ENCODE data around the gene ZBTB8A. TPM values are rescaled to one million over a fixed set of nuclear protein-coding genes. Genes with fewer than 3 reads are reported as not detected.

The ZBTB8A gene
- 11.8 TPM for polyA plus RNA-seq (2013, experiment 1 of 2)
- 10.8 TPM for polyA plus RNA-seq (2013, experiment 2 of 2)

GRCh38 chr1:32538887-32539583 lies at the start of gene ZBTB8A:
TSS of gene ZBTB8A (plus strand) at chr1:32539427. CDS start at chr1:32592932, 53,505 bp downstream.
- Histone ChIP-seq H3K27ac (ENCODE audit: low read depth, low read length, severe bottlenecking) (peak within 1 kb of the TSS; percentile 36), H3K4me3 (ENCODE audit: extremely low read depth, insufficient read depth, low read length, poor library complexity, severe bottlenecking) (peak within 1 kb of the TSS; percentile 58), H3K36me3 (ENCODE audit: control insufficient read depth, insufficient read depth, low read length) (peaks cover 3% of the 10 kb centered on the region), H3K9me3 (ENCODE audit: control insufficient read depth, low read length) (no peaks in the 10 kb centered on the region), H3K4me1 (ENCODE audit: control insufficient read depth, insufficient read depth, low read length, poor library complexity, severe bottlenecking) (no peaks in the 10 kb centered on the region)
- 1% methylated on average over 26 to 30 of the region's 33 CpGs for WGBS, 2 experiments (ENCODE audit: insufficient coverage in 2 of 2)

GRCh38 chr1:32489774-32490454 lies 49.3 kb upstream of the ZBTB8A start:
- WGBS, 2 experiments (ENCODE audit: insufficient coverage in 2 of 2), result 95 to 100% methylated on average over 3 of the region's 3 CpGs
- Histone ChIP-seq H3K27ac (ENCODE audit: low read depth, low read length, severe bottlenecking) (no peak overlapping the region), H3K36me3 (ENCODE audit: control insufficient read depth, insufficient read depth, low read length) (peaks cover 1% of the 10 kb centered on the region), H3K9me3 (ENCODE audit: control insufficient read depth, low read length) (no peaks in the 10 kb centered on the region), H3K4me1 (ENCODE audit: control insufficient read depth, insufficient read depth, low read length, poor library complexity, severe bottlenecking) (peaks cover 9% of the 10 kb centered on the region), H3K4me3 (ENCODE audit: extremely low read depth, insufficient read depth, low read length, poor library complexity, severe bottlenecking) (no peak overlapping the region)

- WGBS, 2 experiments (ENCODE audit: insufficient coverage in 2 of 2), result 93 to 100% methylated on average over 1 to 2 of the region's 2 CpGs
- Histone ChIP-seq H3K36me3 (ENCODE audit: control insufficient read depth, insufficient read depth, low read length) (no peaks in the 10 kb centered on the region), H3K27ac (ENCODE audit: low read depth, low read length, severe bottlenecking) (no peak overlapping the region), H3K4me3 (ENCODE audit: extremely low read depth, insufficient read depth, low read length, poor library complexity, severe bottlenecking) (no peak overlapping the region), H3K9me3 (ENCODE audit: control insufficient read depth, low read length) (no peaks in the 10 kb centered on the region), H3K4me1 (ENCODE audit: control insufficient read depth, insufficient read depth, low read length, poor library complexity, severe bottlenecking) (peaks cover 13% of the 10 kb centered on the region)
Measured at GRCh38 chr1:32491386-32491785, 47.8 kb upstream of the ZBTB8A start.

DNA sequence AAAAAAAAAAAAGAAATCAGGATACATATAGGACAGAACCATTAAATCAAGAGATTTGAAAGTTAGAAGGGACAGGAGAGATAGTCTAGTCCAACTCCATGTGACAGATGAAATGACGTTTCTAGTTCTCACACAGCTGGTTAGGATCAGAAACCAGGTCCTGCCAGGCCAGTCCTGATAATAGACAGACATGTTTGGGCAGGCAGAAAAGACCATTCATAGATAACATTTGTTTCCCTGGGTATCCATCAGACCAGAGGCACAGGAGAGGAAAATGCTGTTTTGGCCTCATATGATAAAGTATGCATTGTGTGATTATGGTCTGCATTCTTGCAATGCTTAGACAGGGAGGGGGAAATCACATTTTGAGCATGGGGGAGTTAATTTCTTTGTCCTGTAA lies 45.0 kb upstream of the ZBTB8A start:
- H3K4me3 ChIP-seq (ENCODE audit: extremely low read depth, insufficient read depth, low read length, poor library complexity, severe bottlenecking), result no peak overlapping the region
- H3K9me3 ChIP-seq (ENCODE audit: control insufficient read depth, low read length), result no peaks in the 10 kb centered on the region
- peak overlapping the region; percentile 76 for H3K27ac ChIP-seq (ENCODE audit: low read depth, low read length, severe bottlenecking)
- peaks cover 13% of the 10 kb centered on the region for H3K4me1 ChIP-seq (ENCODE audit: control insufficient read depth, insufficient read depth, low read length, poor library complexity, severe bottlenecking)
- H3K36me3 ChIP-seq (ENCODE audit: control insufficient read depth, insufficient read depth, low read length), result no peaks in the 10 kb centered on the region
- WGBS, 2 experiments (ENCODE audit: insufficient coverage in 2 of 2), result 83% methylated on average over 1 of the region's 1 CpG; no CpG with 5 or more reads in 1 of the 2 experiments

DNA sequence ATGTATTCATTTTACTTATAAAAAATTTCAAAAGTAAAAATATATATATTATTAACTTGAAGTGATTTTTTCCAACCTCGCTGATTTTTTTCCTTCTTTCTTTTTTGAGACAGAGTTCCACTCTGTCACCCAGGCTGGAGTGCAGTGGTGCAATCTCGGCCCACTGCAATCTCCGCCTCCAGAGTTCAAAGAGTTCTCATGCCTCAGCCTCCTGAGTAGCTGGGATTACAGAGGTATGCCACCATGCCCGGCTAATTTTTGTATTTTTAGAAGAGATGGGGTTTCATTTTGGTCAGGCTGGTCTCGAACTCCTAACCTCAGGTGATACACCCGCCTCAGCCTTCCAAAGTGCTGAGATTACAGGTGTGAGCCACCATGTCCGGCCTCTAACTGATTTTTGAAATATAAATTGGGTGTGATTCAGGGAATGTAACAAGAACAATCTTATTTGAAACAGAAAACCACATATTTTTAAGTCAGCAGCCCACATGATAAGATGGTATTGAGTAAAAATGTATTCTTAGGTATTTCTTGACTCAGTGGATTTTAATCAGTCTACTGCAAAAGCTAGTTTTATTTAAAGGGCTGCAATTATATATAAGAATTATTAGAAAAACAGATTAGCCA lies 44.4 kb upstream of the ZBTB8A start:
- no peak overlapping the region for H3K4me3 ChIP-seq (ENCODE audit: extremely low read depth, insufficient read depth, low read length, poor library complexity, severe bottlenecking)
- H3K27ac ChIP-seq (ENCODE audit: low read depth, low read length, severe bottlenecking), result peak overlapping the region; percentile 76
- peaks cover 13% of the 10 kb centered on the region for H3K4me1 ChIP-seq (ENCODE audit: control insufficient read depth, insufficient read depth, low read length, poor library complexity, severe bottlenecking)
- H3K9me3 ChIP-seq (ENCODE audit: control insufficient read depth, low read length), result no peaks in the 10 kb centered on the region
- WGBS, 2 experiments (ENCODE audit: insufficient coverage in 2 of 2), result 95 to 100% methylated on average over 1 to 5 of the region's 7 CpGs
- no peaks in the 10 kb centered on the region for H3K36me3 ChIP-seq (ENCODE audit: control insufficient read depth, insufficient read depth, low read length)

DNA sequence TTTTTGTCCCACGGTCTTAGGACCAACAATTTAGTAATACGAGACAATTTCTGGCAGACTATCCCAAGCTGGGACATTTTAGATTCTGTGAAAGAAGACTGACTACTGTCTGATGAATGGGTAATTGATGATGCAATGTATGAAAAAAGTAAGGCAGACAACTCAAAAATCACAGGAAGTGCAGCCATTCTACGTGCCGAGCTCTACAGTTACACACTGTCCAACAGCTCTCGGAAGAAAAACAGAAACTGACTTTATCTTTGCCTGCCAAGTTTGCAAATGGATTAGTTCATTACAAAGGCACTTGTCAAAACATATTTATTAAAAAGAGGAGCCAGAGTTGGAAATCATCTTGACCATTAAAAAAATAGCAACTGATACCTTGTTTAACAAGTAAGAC lies 43.1 kb upstream of the ZBTB8A start:
- Histone ChIP-seq H3K4me1 (ENCODE audit: control insufficient read depth, insufficient read depth, low read length, poor library complexity, severe bottlenecking) (peaks cover 13% of the 10 kb centered on the region), H3K27ac (ENCODE audit: low read depth, low read length, severe bottlenecking) (peak overlapping the region; percentile 64), H3K9me3 (ENCODE audit: control insufficient read depth, low read length) (no peaks in the 10 kb centered on the region), H3K36me3 (ENCODE audit: control insufficient read depth, insufficient read depth, low read length) (no peaks in the 10 kb centered on the region), H3K4me3 (ENCODE audit: extremely low read depth, insufficient read depth, low read length, poor library complexity, severe bottlenecking) (no peak overlapping the region)
- whole genome bisulfite sequencing, 2 experiments (ENCODE audit: insufficient coverage in 2 of 2), result 100% methylated on average over 4 to 5 of the region's 5 CpGs

DNA sequence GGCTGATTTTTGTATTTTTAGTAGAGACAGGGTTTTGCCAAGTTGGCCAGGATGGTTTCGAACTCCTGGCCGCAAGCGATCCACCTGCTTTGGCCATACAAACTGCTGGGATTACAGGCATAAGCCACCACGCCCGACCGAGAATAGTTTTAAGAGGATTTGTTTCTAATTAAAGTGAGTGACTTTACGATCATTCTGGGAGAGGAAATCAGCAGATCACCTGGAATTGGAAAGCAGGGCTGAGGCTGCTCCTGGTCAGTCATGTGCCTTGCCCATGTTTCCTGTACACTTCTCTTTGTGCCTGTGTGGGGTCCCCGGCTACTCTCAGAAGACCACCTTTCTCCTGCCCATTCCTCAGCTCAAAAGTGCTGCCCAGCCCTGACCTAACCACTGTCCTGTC lies 40.5 kb upstream of the ZBTB8A start:
- H3K27ac ChIP-seq (ENCODE audit: low read depth, low read length, severe bottlenecking), result no peak overlapping the region
- no peak overlapping the region for H3K4me3 ChIP-seq (ENCODE audit: extremely low read depth, insufficient read depth, low read length, poor library complexity, severe bottlenecking)
- WGBS, 2 experiments (ENCODE audit: insufficient coverage in 2 of 2), result 94 to 98% methylated on average over 8 of the region's 8 CpGs
- H3K36me3 ChIP-seq (ENCODE audit: control insufficient read depth, insufficient read depth, low read length), result no peaks in the 10 kb centered on the region
- peaks cover 14% of the 10 kb centered on the region for H3K4me1 ChIP-seq (ENCODE audit: control insufficient read depth, insufficient read depth, low read length, poor library complexity, severe bottlenecking)
- no peaks in the 10 kb centered on the region for H3K9me3 ChIP-seq (ENCODE audit: control insufficient read depth, low read length)

- Histone ChIP-seq H3K9me3 (ENCODE audit: control insufficient read depth, low read length) (no peaks in the 10 kb centered on the region), H3K36me3 (ENCODE audit: control insufficient read depth, insufficient read depth, low read length) (no peaks in the 10 kb centered on the region), H3K4me1 (ENCODE audit: control insufficient read depth, insufficient read depth, low read length, poor library complexity, severe bottlenecking) (peaks cover 7% of the 10 kb centered on the region), H3K4me3 (ENCODE audit: extremely low read depth, insufficient read depth, low read length, poor library complexity, severe bottlenecking) (peak overlapping the region; percentile 62), H3K27ac (ENCODE audit: low read depth, low read length, severe bottlenecking) (peak overlapping the region; percentile 84)
- WGBS, 2 experiments (ENCODE audit: insufficient coverage in 2 of 2), result 1% methylated on average over 75 to 79 of the region's 99 CpGs
Measured at GRCh38 chr1:32500387-32501209, 38.6 kb upstream of the ZBTB8A start.

DNA sequence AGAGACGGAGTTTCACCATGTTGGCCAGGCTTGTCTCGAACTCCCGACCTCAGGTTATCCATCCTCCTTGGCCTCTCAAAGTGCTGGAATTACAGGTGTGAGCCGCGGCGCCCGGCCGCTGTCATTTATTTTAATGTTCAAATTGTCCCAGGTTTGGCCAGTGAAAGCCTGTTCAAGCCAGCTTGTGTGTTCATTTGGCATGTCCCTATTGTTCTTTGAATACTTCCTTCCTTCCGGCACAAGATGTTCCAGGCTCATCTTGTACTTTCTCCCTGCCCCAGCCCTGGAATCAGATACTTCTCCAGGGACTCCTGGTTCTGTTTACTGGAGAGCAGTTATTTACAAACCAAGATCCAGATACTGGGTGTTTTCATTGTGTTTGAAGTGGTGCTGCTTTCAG lies 37.4 kb upstream of the ZBTB8A start:
- 94 to 99% methylated on average over 8 of the region's 9 CpGs for WGBS, 2 experiments (ENCODE audit: insufficient coverage in 2 of 2)
- Histone ChIP-seq H3K4me1 (ENCODE audit: control insufficient read depth, insufficient read depth, low read length, poor library complexity, severe bottlenecking) (peaks cover 3% of the 10 kb centered on the region), H3K4me3 (ENCODE audit: extremely low read depth, insufficient read depth, low read length, poor library complexity, severe bottlenecking) (no peak overlapping the region), H3K36me3 (ENCODE audit: control insufficient read depth, insufficient read depth, low read length) (no peaks in the 10 kb centered on the region), H3K27ac (ENCODE audit: low read depth, low read length, severe bottlenecking) (peak overlapping the region; percentile 45), H3K9me3 (ENCODE audit: control insufficient read depth, low read length) (no peaks in the 10 kb centered on the region)

GRCh38 chr1:32503153-32503552 lies 36.1 kb upstream of the ZBTB8A start:
- Histone ChIP-seq H3K36me3 (ENCODE audit: control insufficient read depth, insufficient read depth, low read length) (no peaks in the 10 kb centered on the region), H3K27ac (ENCODE audit: low read depth, low read length, severe bottlenecking) (no peak overlapping the region), H3K4me3 (ENCODE audit: extremely low read depth, insufficient read depth, low read length, poor library complexity, severe bottlenecking) (no peak overlapping the region), H3K4me1 (ENCODE audit: control insufficient read depth, insufficient read depth, low read length, poor library complexity, severe bottlenecking) (peaks cover 3% of the 10 kb centered on the region), H3K9me3 (ENCODE audit: control insufficient read depth, low read length) (no peaks in the 10 kb centered on the region)
- WGBS, 2 experiments (ENCODE audit: insufficient coverage in 2 of 2), result 88 to 96% methylated on average over 7 of the region's 7 CpGs

Data from mesodermal cell (in vitro differentiated cells).